ENCODE data around the gene ZXDC.

Gene ZXDC

GRCh38 chr3:126474498-126475412 is 936 bp downstream of the ZXDC start:
- no peak for DNase-seq (ENCODE audit: low read depth in 2 of 2)

DNA sequence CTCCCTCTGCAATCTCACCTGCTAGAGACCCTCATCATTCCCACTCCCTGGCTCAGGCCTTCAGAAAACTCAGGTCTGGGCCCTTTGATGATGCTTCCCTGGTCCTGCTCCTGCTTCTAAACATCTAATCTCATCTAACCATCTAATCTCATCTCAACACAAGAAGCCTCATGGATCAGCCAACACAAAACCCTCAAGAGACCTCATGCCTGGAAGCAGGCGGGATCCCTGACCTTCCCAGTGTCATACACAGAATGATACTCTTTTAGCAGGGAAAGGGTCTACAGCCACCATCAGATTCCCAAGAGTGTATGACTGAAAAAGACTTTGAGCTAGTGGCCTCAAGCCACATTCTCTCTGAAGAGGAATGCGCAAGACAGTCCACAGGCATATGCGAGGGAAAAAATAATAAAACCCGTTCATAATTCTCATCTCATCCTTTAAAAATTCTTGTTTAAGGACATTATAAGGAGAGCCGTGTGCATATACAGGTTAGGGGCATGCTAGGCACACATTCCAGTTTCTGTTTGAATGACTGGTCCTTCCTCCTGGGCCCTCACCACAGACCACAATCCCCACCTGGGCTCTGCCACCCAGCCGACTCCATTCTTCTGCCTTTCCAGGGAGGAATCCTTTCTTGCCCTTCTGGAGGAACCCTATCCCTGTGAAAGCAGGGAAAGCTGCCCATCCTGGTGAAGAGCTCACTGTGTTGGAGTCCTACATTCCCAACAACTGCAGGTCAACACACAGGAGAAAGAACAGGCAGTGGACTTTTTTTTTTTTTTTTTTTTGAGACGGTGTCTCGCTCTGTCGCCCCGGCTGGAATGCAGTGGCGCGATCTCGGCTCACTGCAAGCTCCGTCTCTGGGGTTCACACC is 2.2 kb downstream of the ZXDC start:
- DNase-seq (ENCODE audit: low read depth in 2 of 2) = no peak

- peak; percentile 35 to 37 for DNase-seq (ENCODE audit: low read depth in 2 of 2)
Measured at GRCh38 chr3:126472277-126473006, 3.2 kb downstream of the ZXDC start.

- DNase-seq (ENCODE audit: low read depth in 2 of 2) = no peak
Measured at GRCh38 chr3:126469479-126469878, 6.2 kb downstream of the ZXDC start.

DNA sequence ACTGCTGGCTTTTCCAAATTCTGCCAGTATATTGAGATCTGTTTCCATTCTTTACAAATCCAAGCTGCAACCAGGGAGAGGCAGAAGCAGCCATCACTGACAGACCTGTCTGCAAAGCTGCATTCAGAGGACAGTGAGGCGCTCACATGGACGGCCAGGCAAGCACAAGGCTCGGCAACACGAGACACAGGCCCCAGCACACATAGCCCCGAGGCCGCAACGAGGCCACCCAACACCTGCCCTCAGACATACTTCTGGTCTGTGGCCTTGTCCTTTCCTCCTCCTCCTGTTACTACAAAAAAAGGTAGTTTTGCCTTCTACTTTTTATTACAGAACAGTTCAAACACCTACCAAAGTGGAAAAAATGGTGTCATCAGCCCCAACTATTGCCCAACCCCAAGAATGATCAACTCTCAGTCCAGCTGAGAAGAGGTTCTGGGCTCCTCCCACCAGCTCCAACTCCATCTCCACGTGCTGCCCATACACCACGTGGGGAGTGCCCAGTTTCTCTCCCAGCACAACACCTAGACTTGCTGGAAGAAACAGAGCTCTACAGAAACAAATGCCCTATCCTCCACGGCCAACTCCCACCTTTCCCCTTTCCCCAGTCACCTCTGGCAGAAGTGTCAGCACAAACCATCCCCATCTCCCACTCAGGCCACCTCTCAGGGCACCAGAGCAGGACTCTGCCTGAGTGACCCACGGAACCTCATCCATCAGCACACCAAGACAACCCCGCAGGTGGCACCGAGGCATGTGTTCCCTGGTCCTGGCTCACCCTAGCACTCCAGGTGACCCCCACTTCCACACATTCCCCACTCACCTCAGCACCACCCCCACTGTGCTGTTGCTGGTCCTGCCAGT is 7.4 kb downstream of the ZXDC start:
- no peak for DNase-seq (ENCODE audit: low read depth in 2 of 2)

DNA sequence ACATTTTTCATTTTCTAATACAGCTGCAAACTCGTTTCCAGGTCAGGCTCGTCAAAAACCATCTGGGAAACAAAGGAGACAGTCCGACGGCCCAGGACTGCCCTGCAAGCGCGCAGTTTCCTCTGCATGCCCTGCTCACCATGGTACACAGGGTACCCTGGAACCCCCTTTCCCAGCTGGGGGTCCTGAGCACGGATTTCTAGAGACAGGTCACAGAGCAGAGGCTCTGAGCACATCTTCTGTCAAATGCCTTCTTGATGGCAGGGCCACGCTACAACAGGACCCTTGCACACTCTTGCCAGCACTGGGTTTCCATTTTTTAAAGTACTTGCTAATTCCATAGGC is 8.1 kb downstream of the ZXDC start:
- DNase-seq (ENCODE audit: low read depth in 2 of 2) = no peak

DNA sequence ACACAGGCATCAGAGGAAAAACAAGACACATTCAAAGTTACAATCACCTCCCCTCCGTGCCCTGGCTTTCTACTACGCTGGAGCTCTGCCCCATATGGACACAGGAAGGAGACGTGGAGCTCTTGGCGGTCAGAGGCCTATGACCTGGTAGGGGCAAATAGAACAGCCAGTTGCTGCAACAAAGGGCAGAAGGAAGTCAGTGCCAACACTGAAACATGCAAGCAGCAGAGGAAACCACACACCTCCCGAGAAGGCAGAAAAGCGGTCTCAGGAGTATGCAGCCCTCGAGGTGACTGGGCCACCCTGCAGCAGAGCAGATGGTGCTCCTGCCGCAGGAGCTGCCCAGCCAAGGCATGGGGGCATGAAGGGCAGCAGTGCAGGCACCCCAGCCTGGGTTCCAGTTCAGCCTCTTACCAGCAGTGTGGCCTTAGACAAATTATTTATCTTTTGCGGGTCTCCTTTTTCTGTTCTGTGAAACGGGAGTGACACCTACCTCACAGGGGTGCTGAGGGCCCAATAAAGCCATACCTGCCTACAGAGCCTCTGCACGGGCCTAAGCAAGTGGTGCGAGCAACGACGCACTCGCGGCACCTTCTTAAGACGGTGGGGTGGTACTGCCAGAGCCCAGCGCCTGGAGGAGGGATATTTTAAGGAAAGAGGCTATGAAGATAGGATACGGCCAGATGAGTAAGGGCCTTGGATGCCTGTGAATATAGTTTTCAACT is 8.6 kb downstream of the ZXDC start:
- no peak for DNase-seq (ENCODE audit: low read depth in 2 of 2)

DNA sequence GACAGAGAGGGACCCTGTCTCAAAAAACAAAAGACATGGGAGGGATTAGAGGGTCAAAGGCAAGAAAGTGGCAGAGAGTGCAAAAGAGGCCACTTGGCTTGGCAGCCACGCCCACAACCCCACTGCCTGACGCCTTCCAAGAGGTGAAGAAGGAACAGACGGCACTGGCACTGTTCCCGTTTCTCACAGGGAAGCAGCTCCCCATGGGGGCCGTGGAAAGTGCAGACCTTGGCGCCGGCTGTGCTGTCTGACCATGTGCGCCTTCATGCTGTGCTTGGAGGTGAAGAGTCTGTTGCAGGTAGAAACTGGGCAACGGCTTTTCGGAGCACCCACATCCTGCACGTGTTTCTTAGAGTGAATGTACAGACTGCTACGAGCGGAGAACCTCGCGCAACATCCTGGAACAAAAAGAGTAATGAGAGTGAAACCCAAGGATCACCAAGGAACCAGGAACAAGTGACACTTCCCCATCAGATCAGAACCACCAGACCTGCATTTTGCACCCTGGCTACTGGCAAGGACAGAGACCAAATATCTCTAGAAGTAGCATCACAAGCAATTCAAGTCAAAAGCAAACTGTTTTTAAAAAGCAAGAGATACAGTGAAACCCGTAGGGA is 9.7 kb downstream of the ZXDC start:
- DNase-seq (ENCODE audit: low read depth in 2 of 2) = no peak

DNA sequence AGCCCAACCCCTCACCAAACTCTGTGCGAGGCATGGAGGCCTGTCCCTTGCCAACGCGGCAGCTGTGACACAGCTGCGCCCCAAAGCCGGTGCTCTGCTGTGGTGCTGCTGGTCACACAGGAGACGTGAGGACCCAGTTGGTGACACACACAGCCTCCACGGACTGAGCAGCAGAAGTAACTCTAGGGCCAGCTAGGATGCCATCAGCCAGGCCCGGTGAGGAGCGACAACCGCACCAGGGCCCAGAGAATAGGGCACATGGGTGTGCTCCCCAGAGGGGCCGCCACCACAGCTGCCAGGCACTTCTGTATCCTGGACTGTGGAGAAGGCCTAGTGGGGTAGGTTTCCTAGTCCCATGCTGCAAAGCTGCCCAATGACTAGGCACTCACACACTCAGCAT is 10.7 kb downstream of the ZXDC start:
- no peak for DNase-seq (ENCODE audit: low read depth in 2 of 2)

GRCh38 chr3:126464494-126464893 is 11.2 kb downstream of the ZXDC start:
- DNase-seq (ENCODE audit: low read depth in 2 of 2) = no peak

DNA sequence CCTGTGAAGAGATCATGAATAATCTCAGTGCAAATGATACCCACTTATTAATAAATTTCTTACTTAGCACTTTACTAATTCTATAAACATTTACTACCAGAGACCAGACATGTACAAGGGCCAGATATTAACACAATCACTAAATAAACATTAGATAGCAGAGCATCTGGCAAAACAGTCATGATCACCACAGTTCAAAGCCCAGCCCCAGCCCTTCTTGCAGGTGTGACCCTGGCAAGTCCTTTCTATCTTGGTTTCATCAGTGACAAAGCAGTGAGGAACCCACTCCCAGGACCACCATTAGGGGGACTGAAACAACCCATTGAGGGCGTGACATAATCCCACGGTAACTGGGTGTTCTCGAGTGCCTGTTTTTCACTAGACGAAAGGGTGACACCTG is 11.6 kb downstream of the ZXDC start:
- DNase-seq (ENCODE audit: low read depth in 2 of 2) = no peak

GRCh38 chr3:126463521-126463920 is 12.2 kb downstream of the ZXDC start:
- DNase-seq (ENCODE audit: low read depth in 2 of 2) = no peak

GRCh38 chr3:126461450-126462070 is 14.1 kb downstream of the ZXDC start:
- DNase-seq (ENCODE audit: low read depth in 2 of 2) = no peak

- no peak for DNase-seq (ENCODE audit: low read depth in 2 of 2)
Measured at GRCh38 chr3:126460381-126460780, 15.3 kb downstream of the ZXDC start.

DNA sequence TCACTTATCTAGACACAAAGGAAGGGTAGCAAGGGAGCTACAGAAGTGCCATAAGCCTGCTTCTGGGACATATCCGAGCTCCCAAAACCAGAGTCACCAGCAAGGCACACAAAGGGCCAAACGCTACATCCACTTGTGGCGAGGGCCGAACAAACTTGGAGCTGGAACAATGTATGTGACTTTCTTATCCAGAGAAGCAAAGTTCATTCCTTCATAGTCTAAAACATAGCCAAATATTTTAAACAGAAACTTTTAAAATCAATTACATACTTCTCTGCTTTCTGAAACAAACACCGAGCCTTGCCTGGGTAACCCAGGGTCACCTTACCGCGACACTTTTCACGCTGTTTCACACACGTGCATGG is 15.9 kb downstream of the ZXDC start:
- no peak for DNase-seq (ENCODE audit: low read depth in 2 of 2)

DNA sequence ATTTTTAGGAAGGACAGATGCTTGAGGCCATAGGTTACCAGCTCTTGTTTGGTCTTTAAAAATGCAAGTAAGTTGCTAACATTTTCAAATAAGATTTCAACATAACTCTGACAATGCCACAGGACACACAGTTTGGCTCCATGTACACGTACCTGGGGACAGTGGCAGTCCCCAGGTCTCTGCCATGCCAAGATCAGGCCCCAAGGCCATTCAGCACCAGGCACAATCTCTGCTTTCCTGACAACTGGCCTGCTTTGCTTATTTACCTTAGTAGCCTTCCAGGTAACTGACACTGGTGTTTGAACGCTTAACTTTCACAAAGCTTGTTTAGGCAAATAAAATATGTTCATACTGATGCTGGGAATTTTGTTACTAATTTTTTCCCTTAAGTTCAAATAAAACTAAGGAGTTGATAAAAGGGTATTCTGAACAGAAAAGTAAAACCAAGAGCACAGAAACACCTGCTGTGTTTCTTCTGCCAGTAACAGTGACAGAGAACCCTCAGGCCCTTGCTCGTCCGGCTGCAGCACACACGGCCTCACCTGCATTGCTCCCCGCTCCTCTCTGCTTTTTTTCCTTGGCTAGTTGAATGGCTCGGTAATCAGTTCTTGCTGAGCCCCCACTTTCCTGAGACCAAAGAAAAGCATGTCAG is 16.5 kb downstream of the ZXDC start:
- no peak for DNase-seq (ENCODE audit: low read depth in 2 of 2)

- DNase-seq (ENCODE audit: low read depth in 2 of 2) = no peak
Measured at GRCh38 chr3:126456766-126457388, 18.8 kb downstream of the ZXDC start.

- DNase-seq (ENCODE audit: low read depth in 2 of 2) = no peak
Measured at GRCh38 chr3:126456211-126456610, 19.5 kb downstream of the ZXDC start.
